Endothelial cell of umbilical vein (primary cell): ENCODE measurements around the gene ZNHIT3. TPM values are rescaled to one million over a fixed set of nuclear protein-coding genes. Genes with fewer than 3 reads are reported as not detected.

Experiments
- BruUV-seq: library from RNA; stranded (reverse); fragments of 400-500 nt; replicated peaks from 2 replicates; lab custom pipeline; 2021; lab: Mats Ljungman, UMichigan
- CTCF ChIA-PET: fragments of 300-600, 350-600 bp; sonication (Branson Sonifier 250); formaldehyde crosslinking; loops from one replicate; lab custom pipeline; 2021; ENCODE audit warnings: antibody characterized with exemption, inconsistent platforms; lab: Charles Lee
- POLR2A ChIA-PET: fragments of 300-600, 350-600 bp; sonication (Branson Sonifier 250); formaldehyde crosslinking; loops from one replicate; lab custom pipeline; 2021; ENCODE audit warnings: antibody characterized with exemption, inconsistent platforms; lab: Charles Lee
- DNase-seq: peaks from one replicate; pipeline ENCODE4 v3.0.0-alpha.2; 2011; ENCODE audit warnings: low read depth, low spot score
- FAIRE-seq: peaks from 2 replicates; lab custom pipeline; 2011; peaks lifted over from hg19 to GRCh38; lab: Jason Lieb, UNC
- H2AFZ ChIP-seq: 2 replicates; pipeline ENCODE4 v1.6.0; 2012; ENCODE audit warnings: low read depth, low read length, control low read depth, inconsistent platforms
- H3K27ac ChIP-seq: 2 replicates; pipeline ENCODE4 v1.5.1; 2011; ENCODE audit warnings: low read depth, mild to moderate bottlenecking, control low read depth, low read length, moderate library complexity; ENCODE audit not compliant: insufficient read depth
- H3K27me3 ChIP-seq, 2 experiments: 2 replicates each; pipeline versions ENCODE4 v1.6.0 to v1.6.1; 2011; ENCODE audit warnings: low read length in 2 of 2, mixed read lengths in 1 of 2; ENCODE audit not compliant: control insufficient read depth in 2 of 2, insufficient read depth in 2 of 2
- H3K36me3 ChIP-seq, 2 experiments: 2 replicates in 1 of 2; 3 replicates in 1 of 2; pipeline ENCODE4 v1.5.1; 2011; ENCODE audit warnings: low read length in 2 of 2, mild to moderate bottlenecking in 1 of 2, moderate library complexity in 1 of 2; ENCODE audit not compliant: control insufficient read depth in 2 of 2, insufficient read depth in 2 of 2; ENCODE audit errors: extremely low read depth in 1 of 2
- H3K4me1 ChIP-seq: 3 replicates; pipeline ENCODE4 v1.5.1; 2011; ENCODE audit warnings: mild to moderate bottlenecking, low read length; ENCODE audit not compliant: control insufficient read depth, insufficient read depth; ENCODE audit errors: extremely low read depth
- H3K4me2 ChIP-seq: 2 replicates; pipeline ENCODE4 v1.6.1; 2011; ENCODE audit warnings: low read length, control low read depth, mixed read lengths; ENCODE audit not compliant: insufficient read depth
- H3K4me3 ChIP-seq, 3 experiments: fragments of 200-600 bp in 1 of 3; sonication (generic), shearing (Covaris generic) in 1 of 3; replicated peaks in 1 of 3; 2 replicates each; pipeline ENCODE4 v1.5.1; 2011 to 2016; ENCODE audit warnings: control low read depth in 3 of 3, low read length in 3 of 3, mild to moderate bottlenecking in 2 of 3, inconsistent platforms in 1 of 3, low read depth in 1 of 3, moderate library complexity in 1 of 3; ENCODE audit not compliant: insufficient read depth in 1 of 3
- H3K79me2 ChIP-seq: 2 replicates; pipeline ENCODE4 v1.6.0; 2012; ENCODE audit warnings: low read length, inconsistent platforms; ENCODE audit not compliant: control insufficient read depth, insufficient read depth
- H3K9ac ChIP-seq: replicated peaks from 2 replicates; pipeline ENCODE3; 2011; ENCODE audit warnings: low read length, control low read depth; ENCODE audit not compliant: insufficient read depth; ENCODE audit errors: extremely low read depth
- H3K9me1 ChIP-seq: replicated peaks from 3 replicates; pipeline ENCODE4 v1.6.0; 2011; ENCODE audit warnings: mild to moderate bottlenecking, low read length; ENCODE audit not compliant: control insufficient read depth, insufficient read depth; ENCODE audit errors: extremely low read depth
- H3K9me3 ChIP-seq: replicated peaks from 2 replicates; pipeline ENCODE4 v1.5.1; 2012; ENCODE audit warnings: low read length, inconsistent platforms; ENCODE audit not compliant: control insufficient read depth, insufficient read depth
- H4K20me1 ChIP-seq: replicated peaks from 2 replicates; pipeline ENCODE3; 2011; ENCODE audit warnings: mild to moderate bottlenecking, low read length; ENCODE audit not compliant: control insufficient read depth, insufficient read depth; ENCODE audit errors: extremely low read depth
- EZH2 ChIP-seq: IDR thresholded peaks from 2 replicates; pipeline ENCODE4 v1.6.1; 2012; ENCODE audit warnings: borderline replicate concordance, low read depth, mild to moderate bottlenecking, moderate library complexity, low read length, inconsistent platforms; ENCODE audit not compliant: severe bottlenecking
- FOS ChIP-seq: IDR thresholded peaks from 2 replicates; pipeline ENCODE4 v1.6.1; 2011; ENCODE audit warnings: mild to moderate bottlenecking, low read length, moderate library complexity, borderline replicate concordance; ENCODE audit not compliant: insufficient read depth
- GATA2 ChIP-seq: IDR thresholded peaks from 2 replicates; pipeline ENCODE4 v1.7.0; 2011; ENCODE audit warnings: low read depth, mild to moderate bottlenecking, moderate library complexity, mixed read lengths, low read length; ENCODE audit not compliant: insufficient read length, insufficient read depth
- JUN ChIP-seq: IDR thresholded peaks from 2 replicates; pipeline ENCODE4 v1.6.1; 2011; ENCODE audit warnings: borderline replicate concordance, low read depth; ENCODE audit not compliant: insufficient read length, insufficient read depth
- MYC ChIP-seq: IDR thresholded peaks from one replicate; pipeline ENCODE4 v1.6.1; 2011; ENCODE audit warnings: mild to moderate bottlenecking, low read depth, low read length
- POLR2A ChIP-seq: IDR thresholded peaks from 2 replicates; pipeline ENCODE4 v1.6.1; 2012; ENCODE audit warnings: low read depth, mild to moderate bottlenecking, control low read depth, low read length
- POLR2AphosphoS5 ChIP-seq: IDR thresholded peaks from 2 replicates; pipeline ENCODE4 v1.6.1; 2012; ENCODE audit warnings: low read depth, mild to moderate bottlenecking, control low read depth, low read length, moderate library complexity; ENCODE audit not compliant: insufficient read depth
- dilution Hi-C: fragments of 300-500 bp; cut with MboI; formaldehyde crosslinking; loops from one replicate; pipeline ENCODE4 v1.15.0; 2019; ENCODE audit warnings: low sequenced_read_pairs; ENCODE audit not compliant: extremely low pct_ligation_motif_present
- intact Hi-C: fragments of 100-400 bp; cut with micrococcal nuclease; formaldehyde crosslinking; loops from one replicate; pipeline ENCODE4 v1.10.0; 2022
- polyA plus RNA-seq, 4 experiments: library from polyadenylated mRNA; depleted of rRNA in 3 of 4; stranded (reverse) in 3 of 4; unstranded in 1 of 4; fragments of >200 nt; gene quantifications; 2 replicates each; pipeline versions ENCODE4 v1.2.1 to v1.2.3, GENCODE V29; 2011 to 2012; ENCODE audit warnings: missing spikeins in 1 of 4
- total RNA-seq: library from RNA; stranded (reverse); gene quantifications from 2 replicates; pipeline ENCODE4 v1.2.3, GENCODE V29; 2021
- TF ChIP-seq, protein P1 (sequence below): IDR thresholded peaks from 2 replicates; pipeline ENCODE4 v1.6.1; 2011; ENCODE audit not compliant: insufficient read depth, insufficient read length
- TF ChIP-seq, protein P2 (sequence below), 2 donors: IDR thresholded peaks; 1 replicate in 1 of 2; 2 replicates in 1 of 2; pipeline ENCODE4 v1.5.1; 2011; ENCODE audit warnings: low read length in 2 of 2, mild to moderate bottlenecking in 2 of 2, moderate library complexity in 2 of 2, control low read depth in 1 of 2, inconsistent platforms in 1 of 2, low read depth in 1 of 2; ENCODE audit not compliant: insufficient read depth in 1 of 2; ENCODE audit errors: extremely low read depth in 1 of 2

The ZNHIT3 gene
- total and polyA plus RNA-seq, 2 donors (not counting 3 experiments of a cell fraction or from before 2014, with no cell fraction given), result 34.0 to 66.9 TPM

DNA sequence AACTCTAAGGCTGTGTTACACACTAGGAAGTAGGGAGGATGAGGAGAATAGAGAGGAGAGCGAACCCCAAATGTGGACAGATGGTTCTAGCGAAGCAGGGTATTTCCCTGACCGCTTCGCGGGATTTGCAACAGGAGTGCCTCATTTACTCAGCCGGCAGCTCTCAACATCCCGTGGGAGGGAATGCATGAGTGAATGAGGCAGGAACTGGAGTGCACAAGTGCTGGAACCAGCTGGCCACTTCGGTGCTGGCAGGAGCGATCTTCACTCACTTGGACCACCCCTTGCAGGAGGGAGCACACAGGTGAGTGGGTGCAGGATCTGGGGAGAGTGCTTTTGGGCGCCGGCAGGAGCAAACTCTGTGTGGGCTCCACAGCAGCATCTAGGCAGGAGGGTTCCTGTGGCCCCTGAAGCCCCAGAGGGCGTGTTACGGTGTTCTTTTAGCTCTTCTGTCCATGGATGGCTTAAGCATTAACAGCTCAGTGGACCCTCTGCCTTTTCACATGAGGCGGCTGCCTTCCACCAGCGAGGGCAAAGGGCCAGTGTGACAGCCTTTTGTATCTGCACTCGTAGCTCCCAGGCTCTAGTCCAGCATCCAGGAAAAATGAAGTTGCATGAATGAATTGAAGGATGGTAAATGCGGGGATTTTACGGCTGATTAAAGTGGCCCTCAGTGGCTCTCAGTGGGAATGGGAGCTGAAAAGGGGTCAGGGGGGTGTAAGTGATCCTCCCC, 17.4 kb upstream of the ZNHIT3 start:
- DNase-seq (no peak), FAIRE-seq (no peak)
- Histone ChIP-seq H3K9ac (no peak overlapping the region), H3K27ac (no peak overlapping the region), H3K79me2 (no peaks in the 10 kb centered on the region), H3K4me3 (no peak overlapping the region), H2AFZ (no peak overlapping the region), H3K9me3 (no peaks in the 10 kb centered on the region), H4K20me1 (no peaks in the 10 kb centered on the region), H3K4me2 (no peak overlapping the region), H3K27me3 (peaks cover 0 to 6% of the 10 kb centered on the region in 2 experiments), H3K4me1 (no peaks in the 10 kb centered on the region), H3K9me1 (no peaks in the 10 kb centered on the region), H3K36me3 (no peaks in the 10 kb centered on the region)
- no peak for TF ChIP-seq JUN
- no peak for TF ChIP-seq POLR2A
- TF ChIP-seq FOS, result no peak
- TF ChIP-seq, protein P1, sequence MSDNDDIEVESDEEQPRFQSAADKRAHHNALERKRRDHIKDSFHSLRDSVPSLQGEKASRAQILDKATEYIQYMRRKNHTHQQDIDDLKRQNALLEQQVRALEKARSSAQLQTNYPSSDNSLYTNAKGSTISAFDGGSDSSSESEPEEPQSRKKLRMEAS, result no peak
- TF ChIP-seq GATA2, result no peak
- no peak for TF ChIP-seq MYC
- no peak for TF ChIP-seq POLR2AphosphoS5
- TF ChIP-seq, protein P2, sequence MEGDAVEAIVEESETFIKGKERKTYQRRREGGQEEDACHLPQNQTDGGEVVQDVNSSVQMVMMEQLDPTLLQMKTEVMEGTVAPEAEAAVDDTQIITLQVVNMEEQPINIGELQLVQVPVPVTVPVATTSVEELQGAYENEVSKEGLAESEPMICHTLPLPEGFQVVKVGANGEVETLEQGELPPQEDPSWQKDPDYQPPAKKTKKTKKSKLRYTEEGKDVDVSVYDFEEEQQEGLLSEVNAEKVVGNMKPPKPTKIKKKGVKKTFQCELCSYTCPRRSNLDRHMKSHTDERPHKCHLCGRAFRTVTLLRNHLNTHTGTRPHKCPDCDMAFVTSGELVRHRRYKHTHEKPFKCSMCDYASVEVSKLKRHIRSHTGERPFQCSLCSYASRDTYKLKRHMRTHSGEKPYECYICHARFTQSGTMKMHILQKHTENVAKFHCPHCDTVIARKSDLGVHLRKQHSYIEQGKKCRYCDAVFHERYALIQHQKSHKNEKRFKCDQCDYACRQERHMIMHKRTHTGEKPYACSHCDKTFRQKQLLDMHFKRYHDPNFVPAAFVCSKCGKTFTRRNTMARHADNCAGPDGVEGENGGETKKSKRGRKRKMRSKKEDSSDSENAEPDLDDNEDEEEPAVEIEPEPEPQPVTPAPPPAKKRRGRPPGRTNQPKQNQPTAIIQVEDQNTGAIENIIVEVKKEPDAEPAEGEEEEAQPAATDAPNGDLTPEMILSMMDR (IDR thresholded peaks at IDR 0.05; ENCODE audit: extremely low read depth in 1 of 2, insufficient read depth in 1 of 2, low read depth in 1 of 2, low read length in 2 of 2), result no peak
- no peak for TF ChIP-seq EZH2
- ChIA-PET POLR2A (no interaction called here), CTCF (interaction anchor here (0.9 to 1.9 kb wide), 3 partner anchors 8 to 17 kb away, joined by 3 to 10 read pairs (median 3); partner anchors contain the start of gene ZNHIT3)
- BruUV-seq, result no TSS peak
- intact Hi-C loops, result no loop called here
- dilution Hi-C loops, result no loop called here
